CD4-positive, alpha-beta T cell treated with Interferon gamma for 1 hour (primary cell): ENCODE results near the gene ECM1.

Experiments used
- DNase-seq: peaks from one replicate; pipeline ENCODE4 v3.0.0-alpha.2; 2020

The ECM1 gene

DNA sequence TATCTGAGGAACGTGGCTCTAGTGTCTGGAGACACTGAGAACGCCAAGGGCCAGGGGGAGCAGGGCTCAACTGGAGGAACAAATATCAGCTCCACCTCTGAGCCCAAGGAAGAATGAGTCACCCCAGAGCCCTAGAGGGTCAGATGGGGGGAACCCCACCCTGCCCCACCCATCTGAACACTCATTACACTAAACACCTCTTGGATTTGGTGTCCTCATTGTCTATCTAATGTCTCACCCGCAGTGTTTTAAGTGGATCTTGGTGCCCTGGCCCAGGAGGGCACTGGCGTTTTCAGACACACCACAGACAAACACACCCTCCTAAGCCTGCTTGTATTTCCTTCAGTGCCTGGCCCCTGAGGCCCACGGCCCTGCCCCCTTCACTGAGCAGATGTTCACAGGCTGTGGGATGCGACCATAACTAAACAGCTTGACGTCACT lies 5.5 kb downstream of the ECM1 start:
- no peak for DNase-seq

DNA sequence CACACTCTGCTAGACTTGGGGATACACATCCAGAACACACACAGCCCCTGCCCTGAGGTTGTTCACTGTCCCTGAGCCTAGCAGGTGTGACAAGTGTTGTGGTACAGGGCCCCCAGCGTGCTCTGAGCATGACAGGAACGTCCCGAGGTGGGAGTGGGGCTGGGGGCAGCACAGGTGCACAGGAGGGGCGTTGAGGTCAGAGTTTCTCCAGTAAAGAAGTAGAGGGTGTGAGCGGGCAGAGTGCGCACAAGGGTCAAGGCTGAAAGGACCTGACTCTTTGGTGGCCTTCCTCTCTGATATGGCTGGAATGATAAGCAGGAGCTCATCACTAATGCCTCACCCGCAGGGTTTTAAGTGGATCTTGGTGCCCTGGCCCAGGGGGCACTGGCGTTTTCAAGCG lies 6.4 kb downstream of the ECM1 start:
- DNase-seq, result no peak

DNA sequence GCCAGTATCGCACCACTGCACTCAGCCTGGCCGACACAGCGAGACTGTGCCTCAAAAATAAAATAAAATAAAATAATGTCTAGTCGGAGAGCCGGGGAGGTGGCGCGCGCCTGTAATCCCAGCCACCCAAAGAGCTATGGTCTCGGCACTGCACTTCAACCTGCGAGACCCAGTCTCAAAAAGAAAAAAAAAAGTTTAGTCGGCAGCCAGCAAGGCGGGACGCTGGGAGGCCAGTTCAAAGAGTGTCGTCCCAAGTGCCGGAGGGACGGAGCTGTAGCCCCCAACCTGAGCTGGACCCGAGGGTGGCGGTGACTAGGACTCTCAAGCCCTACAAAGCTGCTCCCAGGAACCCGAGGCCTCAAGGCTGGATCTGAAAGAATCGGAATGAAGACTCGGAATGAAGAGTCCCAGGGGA lies 7.0 kb downstream of the ECM1 start:
- no peak for DNase-seq

DNA sequence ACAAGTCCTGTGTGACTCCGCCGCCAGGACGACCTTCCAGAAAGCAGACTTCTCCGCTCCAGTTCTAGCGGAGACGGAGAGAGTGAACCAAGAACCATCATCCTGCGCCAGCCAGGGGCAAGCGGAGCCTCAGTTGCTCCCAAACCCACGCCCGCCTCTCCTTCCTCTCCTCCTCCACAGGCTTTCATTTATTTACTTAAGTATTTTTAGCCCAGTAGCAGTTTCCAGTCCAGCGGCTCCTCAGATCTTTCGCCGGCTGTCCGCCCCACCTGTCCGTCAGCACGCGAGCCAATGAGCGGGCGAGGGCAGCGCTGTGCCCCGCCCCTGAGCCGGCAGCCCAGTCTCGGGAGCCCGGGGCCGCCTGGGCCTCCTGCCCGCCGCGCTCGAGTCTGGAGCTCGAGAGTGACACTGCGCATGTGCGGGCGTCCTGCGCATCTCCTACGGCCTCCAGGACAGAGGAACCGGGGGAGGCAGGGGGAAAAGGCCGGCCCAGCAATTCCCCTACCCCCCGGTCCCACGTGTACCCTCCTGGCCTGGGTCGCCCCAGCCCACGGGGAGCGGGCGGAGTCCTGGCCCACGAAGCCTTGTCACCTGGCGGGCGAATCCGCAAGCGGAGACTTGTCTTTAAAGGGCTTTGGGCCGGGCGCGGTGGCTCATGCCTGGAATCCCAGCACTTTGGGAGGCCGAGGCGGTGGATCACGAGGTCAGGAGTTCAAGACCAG lies 7.6 kb downstream of the ECM1 start, which contains the start of gene FALEC:
Gene FALEC (plus strand): TSS at position 425 of the 722 bp plus-strand sequence.
- DNase-seq, result peak; percentile 94

DNA sequence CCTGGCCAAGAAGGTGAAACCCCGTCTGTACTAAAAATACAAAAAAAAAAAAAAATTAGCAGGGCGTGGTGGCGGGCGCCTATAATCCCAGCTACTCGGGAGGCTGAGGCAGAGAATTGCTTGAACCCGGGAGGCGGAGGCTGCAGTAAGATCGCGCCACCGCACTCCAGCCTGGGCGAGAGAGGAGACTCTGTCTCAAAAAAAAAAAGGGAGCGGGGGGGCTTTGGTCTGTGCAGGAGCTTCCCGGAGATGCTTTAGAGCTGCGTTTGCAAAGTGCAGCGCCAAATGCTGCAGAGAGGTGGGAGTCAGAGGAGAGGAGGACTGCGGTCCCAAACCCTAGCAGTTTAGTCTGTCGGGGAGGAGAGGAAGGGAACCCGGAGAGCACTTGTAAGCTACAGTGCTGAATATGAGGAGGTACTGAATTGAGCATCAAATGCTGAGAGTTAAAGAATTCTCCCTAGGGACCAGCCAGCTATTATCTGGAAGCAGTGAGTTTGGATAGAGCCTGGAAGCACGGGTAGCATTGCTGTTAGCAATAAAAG lies 8.2 kb downstream of the ECM1 start:
- DNase-seq, result no peak

DNA sequence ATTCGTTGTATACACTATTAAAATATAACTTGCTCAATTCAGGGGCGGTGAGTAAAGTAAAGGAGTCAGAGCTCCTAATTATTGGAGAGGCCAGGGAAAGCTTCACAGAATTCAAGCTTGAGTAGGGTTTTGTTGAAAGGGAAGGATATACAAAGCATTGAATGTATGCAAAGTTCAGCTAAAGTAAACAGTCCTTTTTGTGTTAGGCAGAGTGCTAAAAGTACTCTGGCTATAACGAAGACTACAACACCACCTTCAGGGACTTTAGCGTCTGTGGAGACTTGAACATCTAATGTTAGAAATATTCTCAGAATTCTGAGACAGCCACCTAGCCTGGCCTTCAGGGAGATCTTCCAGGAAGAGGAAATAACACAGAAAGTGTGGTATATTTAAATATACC lies 8.7 kb downstream of the ECM1 start:
- DNase-seq, result no peak

DNA sequence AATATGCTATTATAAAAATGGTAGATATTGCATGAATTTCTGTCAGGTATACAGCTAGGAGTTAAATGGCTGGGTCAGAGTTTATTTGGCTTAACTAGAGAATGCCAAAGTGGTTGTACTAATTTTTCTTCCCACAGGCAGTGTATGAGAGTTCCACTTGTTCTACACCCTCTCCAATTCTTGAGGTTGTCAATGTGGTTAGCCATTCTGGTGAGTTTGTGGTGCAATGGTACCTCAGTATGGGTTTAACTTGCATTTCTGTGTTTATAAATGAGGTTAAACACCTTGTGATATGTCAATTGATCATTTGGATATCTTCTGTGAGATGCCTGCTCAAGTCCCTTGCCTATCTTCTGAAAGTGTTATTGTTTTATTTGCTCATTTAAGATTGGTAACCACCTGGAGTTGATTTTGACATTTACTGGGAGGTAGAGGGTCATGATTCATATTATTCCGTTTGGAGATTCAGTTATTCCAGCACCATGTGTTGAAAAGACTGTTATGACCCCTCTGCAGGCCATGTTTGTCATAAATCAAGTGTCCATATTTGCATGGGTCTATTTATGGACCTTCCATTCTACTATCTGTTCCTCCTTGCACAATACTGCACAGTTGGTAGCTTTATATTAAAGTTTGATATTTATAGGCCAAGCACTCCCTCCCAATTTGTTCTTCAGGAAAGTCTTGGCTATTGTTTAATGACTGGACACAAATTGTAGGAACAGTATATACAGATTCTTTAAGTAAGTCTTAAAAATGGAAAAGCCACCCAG lies 13.5 kb downstream of the ECM1 start:
- no peak for DNase-seq

DNA sequence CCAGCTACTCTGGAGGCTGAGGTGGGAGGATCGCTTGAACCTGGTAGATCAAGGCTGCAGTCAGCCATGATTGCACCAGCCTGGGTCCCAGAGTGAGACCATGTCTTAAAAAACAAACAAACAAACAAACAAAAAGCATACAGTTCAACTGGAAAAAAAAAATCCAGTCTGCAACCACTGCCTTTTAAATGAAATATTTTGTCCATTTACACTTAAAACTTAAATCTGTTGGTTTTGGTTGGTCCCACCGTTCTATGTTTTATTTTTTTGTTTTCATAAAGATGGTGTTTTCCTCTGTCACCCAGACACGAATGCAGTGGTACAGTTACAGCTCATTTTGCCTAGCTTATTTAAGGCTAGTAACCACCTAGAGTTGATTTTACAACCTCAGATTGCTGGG lies 17.4 kb downstream of the ECM1 start:
- no peak for DNase-seq

DNA sequence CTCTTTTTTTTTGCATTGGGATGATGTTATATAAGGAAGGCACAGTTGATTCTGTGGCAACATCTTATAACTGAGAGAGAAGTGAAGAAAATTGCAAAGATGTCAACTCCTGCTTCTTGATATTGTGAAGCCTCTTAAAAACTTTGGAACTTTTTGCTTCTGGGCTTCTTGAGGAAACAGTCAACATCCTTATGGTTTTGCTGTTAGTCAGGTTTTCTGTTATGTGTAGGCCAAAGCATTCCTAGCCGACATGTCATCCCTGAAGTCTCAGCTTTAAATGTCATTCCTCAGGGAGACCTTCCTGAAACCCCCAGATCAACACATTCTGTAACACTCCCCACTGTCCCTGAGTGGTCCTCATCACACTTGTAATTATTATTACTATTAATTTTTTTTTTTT lies 20.3 kb downstream of the ECM1 start:
- DNase-seq, result no peak

DNA sequence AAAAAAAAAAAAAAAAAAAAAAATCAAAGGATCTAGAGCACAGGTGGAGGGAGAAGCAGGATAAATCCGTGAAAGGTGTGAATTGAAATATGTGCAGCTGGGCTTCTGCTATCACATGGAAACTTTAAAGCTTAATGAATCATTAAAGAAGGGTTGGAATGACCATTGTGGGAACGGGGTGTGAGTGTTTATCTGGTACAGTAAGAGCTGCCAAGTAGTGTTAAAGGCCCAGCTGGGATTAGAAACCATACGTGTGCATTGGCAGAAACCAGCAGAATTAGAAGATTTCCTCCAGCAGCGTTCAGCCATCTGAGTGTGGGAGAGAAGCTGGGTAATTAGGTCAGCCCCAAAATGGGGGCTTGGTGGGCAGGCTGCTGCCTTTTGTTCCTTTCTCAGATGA lies 21.1 kb downstream of the ECM1 start:
- DNase-seq, result no peak

DNA sequence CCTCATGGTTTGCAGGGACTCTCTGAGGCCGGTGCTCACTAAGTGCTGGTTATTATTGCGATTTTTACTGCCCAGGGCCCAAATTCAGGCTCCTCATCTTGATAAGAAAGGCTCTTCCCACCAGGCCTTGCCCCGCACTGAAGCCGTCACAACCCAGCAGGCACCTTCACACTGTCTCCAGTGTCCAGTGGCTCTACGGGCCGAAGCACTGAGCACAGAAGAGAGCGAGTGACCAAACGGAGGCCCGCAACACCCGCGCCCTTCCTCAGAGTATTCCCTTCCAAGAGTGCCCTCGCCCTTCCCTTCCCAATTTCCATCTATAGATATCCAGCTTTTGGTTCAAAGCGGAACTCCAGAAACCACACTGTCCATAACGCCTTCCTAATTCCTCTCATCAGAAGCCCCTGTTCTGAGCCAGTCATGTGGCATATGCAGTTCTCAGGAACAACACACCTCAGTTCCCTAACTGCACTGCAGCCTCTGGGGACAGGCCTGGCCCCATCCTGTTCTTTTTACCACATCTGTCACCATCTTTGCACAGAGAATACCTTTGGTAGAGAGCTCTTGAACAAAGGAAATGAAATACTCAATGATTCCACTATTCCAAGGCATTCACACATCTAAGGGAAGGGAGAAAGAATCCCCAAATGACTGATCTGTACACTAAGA lies 22.7 kb downstream of the ECM1 start:
- DNase-seq, result no peak

DNA sequence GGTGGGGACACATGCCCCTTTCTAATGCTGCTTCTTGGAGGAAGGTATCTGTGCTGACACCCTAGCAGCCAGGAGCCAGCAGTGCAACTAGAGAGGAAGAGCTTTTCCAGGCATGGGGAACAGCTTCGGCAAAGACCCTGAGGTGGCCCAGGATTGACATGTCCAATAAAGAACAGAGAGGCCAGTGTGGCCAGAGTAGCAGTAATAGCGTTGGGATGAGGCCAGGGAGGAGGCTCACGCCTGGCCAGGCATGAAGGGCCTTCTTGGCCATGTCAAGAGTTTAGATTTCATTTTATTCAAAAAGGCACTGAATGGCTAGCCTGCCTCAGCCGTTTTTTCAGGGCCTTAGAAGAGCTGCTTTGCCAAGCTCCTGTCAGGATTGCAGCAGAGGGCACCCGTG lies 25.0 kb downstream of the ECM1 start:
- DNase-seq, result no peak

DNA sequence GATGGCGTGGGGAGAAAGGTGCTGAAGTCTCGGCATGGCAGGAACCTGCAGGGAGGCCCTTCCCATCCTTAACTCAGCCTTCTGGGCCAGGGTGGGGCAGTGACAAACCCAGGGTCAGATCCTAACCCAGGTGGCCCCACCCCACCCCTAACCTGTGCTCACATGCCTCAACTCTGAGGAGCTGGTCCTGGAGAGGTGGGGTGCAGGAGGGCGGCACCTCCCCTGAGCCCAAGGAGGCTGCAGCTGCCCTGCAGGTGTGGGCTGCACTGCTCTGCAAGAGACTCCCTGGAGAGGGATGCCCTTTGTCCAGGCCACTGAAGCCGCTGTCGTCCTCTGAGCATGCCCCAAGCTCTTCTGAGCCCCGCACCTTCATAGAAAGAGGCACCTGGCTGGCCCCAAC lies 26.1 kb downstream of the ECM1 start:
- no peak for DNase-seq

DNA sequence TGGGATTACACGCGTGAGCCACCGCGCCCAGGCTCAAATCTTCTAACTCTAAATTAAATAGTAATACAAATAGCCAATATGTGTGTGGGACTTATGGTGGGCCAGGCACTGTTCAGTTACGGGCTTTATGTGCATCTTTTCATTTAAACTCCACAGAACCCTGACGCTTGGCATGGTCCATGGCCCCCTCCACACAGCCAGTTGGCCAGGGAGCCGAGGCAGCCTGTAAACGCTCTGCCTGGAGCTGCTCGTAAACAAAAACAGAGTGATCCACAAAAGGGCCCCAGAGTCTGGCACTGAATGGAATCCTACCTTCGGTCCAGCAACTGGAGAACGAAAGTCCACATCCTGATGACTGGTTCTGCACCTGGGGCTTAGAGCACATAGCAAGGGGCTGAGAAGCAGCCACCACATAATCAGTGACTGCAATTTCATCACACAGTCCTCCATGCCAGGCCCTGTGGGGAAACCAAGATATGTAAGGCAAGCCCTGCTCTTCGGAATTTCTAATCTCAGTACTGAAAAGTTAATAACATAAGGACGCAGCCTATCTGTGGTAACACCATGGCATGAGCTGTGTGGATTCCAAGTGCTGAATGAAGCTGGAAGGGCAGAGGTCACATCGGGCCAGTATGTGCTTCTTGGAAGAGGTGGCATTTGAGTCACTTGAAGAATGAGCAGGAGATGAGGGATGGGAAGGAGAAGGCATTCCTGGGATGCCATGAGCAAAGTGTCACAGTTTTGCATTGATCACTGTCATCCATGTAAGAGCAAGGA lies 27.8 kb downstream of the ECM1 start:
- no peak for DNase-seq

DNA sequence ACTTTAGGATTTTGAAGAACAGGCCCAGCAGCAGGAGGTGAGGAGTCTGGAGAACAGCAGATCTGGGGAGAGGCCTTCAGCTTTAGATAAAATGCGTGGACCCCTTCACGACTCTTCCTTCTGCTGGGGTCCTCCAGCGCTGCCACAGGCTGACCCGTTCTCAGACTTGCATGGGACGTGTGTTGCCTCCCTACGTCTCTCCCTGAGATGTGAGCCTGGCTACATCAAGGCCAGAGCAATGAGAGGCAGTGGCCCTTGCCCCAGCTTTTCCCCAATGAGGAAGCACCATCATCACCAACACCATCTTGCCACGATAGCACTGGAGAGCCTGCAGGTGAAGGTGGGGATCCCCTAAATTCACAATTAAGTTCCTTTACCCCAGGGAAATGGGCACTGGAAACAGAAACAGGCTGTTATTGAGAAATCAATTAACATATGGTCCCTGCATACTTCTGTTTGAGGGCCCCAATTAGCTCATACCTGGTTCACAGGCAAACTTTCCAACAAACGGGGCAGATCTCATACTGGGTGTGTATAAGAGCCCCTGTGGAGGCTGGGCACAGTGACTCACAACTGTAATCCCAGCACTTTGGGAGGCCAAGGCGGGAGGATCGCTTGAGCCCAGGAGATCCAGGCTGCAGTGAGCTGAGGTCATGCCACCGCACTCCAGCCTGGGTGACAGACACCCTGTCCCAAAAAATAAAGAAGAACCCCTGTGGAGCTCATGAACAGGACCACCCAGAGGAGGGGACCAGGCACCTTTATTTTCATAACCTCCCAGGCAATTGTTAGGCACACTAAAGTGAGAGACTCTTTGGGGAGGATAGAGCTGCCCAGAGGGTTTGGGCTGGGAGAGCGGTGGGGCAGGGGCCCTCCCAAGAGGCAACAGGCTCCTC lies 29.2 kb downstream of the ECM1 start:
- DNase-seq, result no peak

DNA sequence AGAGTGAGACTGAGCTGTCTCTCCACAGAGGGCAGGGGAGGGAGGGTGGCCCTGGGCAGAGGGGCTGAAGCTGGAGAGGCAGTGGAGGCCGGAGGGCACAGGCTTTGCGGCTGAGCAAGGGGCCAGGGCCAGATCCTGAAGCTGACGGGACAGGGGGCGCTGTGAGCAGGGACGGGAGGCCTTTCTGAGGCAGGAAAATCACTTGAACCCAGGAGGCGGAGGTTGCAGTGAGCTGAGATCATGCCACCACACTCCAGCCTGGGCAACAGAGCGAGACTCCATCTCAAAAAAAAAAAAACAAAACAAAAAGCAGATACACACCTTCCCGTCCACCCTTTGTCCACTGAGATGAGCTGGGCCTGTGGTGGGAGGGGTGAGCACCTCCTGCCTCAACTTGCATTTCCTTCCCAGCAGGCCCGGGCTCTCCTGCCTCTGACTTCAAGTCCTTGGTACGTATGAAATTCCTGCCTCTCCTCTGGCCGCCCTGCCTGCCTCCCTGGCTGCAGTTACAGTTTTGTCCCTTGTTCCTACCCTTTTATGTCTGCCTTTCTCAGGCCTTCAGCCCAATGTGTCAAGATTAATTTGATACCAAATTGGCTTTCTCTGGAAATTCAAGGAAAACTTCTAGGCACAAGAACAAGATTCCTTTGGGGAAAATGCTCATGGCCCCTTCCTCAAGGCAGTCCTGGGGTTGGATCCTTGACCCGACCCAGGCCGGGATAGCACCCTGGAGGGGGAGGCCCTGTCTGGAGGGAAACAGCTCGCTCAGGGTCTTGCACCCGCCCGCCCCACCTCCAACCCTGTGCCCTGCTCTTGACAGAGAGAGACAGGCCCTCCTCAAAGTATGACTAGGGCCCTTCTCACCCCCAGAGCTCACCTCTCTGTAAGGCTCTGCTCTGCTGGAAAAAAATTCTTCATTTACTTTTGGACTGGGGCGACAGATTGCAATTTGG lies 30.1 kb downstream of the ECM1 start:
- DNase-seq, result no peak

DNA sequence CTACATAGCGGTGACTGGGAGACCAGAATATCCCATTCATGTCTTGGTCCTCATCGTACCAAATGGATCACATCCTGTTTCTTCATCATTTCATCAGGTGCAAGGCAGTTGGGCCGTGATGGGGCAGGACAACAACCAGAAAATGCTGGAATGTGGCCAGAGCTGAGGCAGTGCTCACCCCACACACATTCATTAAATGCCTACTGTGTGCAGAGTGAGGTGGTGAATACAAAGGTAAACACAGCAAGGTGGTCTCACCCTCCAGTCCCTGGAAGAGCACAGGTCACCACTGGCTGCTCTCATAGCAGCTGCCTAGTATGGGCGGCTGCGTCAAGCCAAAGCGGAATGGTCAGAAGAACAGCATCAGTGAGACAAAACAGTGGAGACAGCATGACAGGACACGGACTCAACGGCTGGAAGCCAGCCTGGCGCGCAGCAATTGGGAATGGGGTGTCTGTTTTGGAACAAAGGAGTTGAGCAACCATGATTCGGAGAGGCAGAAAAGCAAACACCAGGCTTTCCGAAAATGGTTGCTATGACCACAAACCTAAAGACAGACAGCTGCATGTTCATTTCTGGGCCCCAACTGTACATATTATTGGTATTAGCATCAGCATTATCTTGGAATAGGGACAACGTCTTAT lies 35.7 kb downstream of the ECM1 start:
- DNase-seq, result no peak

DNA sequence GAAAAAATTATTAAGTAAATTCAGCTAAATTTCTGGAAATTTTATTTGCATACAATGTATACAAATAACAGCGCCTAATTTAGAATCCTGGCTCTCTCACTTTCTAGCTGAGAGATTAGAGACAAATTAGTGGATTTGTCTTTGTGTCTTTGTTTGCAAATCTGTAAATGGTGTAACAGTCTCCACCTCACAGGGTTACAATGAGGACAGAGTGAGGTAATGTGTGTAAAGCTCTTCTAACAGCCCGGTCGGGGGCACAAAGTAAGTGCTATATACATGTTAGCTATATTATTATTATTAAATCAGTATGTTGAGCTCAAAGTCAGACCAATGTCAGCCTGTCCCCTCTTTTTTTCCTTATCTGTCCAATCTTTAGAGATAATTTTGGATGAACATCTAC lies 36.3 kb downstream of the ECM1 start:
- DNase-seq, result no peak

DNA sequence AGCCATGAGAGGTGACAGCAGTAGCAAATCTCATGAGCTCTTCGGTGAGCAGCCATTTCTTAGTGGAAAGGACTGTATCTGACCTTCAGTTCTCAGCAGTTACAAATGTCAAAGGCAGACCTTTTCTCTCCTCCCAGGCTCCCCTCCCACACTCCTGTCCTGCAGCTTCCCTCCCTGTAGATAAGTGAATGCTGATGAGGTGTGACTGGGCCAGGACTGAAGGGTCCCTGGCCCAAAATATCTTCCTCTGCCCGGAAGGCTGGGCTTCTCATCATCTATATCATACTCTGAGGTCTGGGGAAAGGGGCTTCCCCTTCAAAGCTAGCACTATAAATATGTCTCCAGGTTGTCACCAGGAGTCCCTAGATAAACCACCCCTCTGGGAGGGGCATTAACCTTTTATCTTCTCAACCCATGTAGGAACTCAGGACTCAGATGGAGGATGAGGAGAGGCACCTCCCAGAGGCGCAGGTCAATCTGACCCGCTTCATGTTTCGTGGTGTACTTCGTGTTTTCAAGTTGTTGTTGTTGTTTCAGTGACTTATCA lies 37.6 kb downstream of the ECM1 start:
- no peak for DNase-seq
